HepG2 (cell line): ENCODE data around the gene ITPK1. TPM values are rescaled to one million over a fixed set of nuclear protein-coding genes. Genes with fewer than 3 reads are reported as not detected.

Experiments used
- GLI4 ChIP-seq: sonication (generic); formaldehyde crosslinking; IDR thresholded peaks from 2 replicates; pipeline ENCODE4 v1.5.1; 2020; ENCODE audit warnings: missing genetic modification reagents, mild to moderate bottlenecking, moderate library complexity, borderline replicate concordance
- HCFC1 ChIP-seq: fragments of 150-350 bp; IDR thresholded peaks from 2 replicates; pipeline ENCODE4 v1.6.1; 2014; ENCODE audit warnings: low read depth, low read length
- KDM3A ChIP-seq: IDR thresholded peaks from 2 replicates; pipeline ENCODE4 v1.6.1; 2018; ENCODE audit warnings: low read depth, missing compliant biosample characterization
- MTA1 ChIP-seq: sonication (generic); formaldehyde crosslinking; IDR thresholded peaks from 2 replicates; pipeline ENCODE4 v1.4.0; 2020; ENCODE audit warnings: missing genetic modification reagents, mild to moderate bottlenecking, borderline replicate concordance
- NFYB ChIP-seq: sonication (generic); formaldehyde crosslinking; IDR thresholded peaks from 2 replicates; pipeline ENCODE4 v1.4.0; 2020; ENCODE audit warnings: missing genetic modification reagents
- NONO ChIP-seq, 2 experiments: fragments of 450-650 bp in 1 of 2; sonication (generic) in 1 of 2; formaldehyde crosslinking in 1 of 2; IDR thresholded peaks in 1 of 2; conservative IDR thresholded peaks in 1 of 2; 2 replicates each; pipeline versions ENCODE4 v1.6.1 to v1.8.0; 2017 to 2022; ENCODE audit warnings: mild to moderate bottlenecking in 1 of 2, missing genetic modification reagents in 1 of 2, moderate library complexity in 1 of 2
- RBM22 ChIP-seq: fragments of 200-400 bp; formaldehyde crosslinking; optimal IDR thresholded peaks from 2 replicates; pipeline ENCODE3; 2017; ENCODE audit warnings: mild to moderate bottlenecking, low read length, moderate library complexity
- SSRP1 ChIP-seq: IDR thresholded peaks from 2 replicates; pipeline ENCODE4 v1.6.1; 2016; ENCODE audit warnings: control low read depth
- YY1 ChIP-seq: IDR thresholded peaks from 2 replicates; pipeline ENCODE4 v1.6.1; 2011; ENCODE audit warnings: low read length, low read depth, moderate library complexity, mild to moderate bottlenecking; ENCODE audit not compliant: insufficient read depth, insufficient replicate concordance
- ZBTB20 ChIP-seq: sonication (generic); formaldehyde crosslinking; IDR thresholded peaks from 2 replicates; pipeline ENCODE4 v1.8.1; 2023; ENCODE audit warnings: missing genetic modification reagents, low read depth, mild to moderate bottlenecking, borderline replicate concordance
- ZFAT ChIP-seq: sonication (generic); formaldehyde crosslinking; conservative IDR thresholded peaks from 2 replicates; pipeline ENCODE4 v1.8.1; 2023; ENCODE audit warnings: missing genetic modification reagents, inconsistent platforms
- ZNF496 ChIP-seq: sonication (generic); formaldehyde crosslinking; IDR thresholded peaks from 2 replicates; pipeline ENCODE4 v1.8.1; 2023; ENCODE audit warnings: mild to moderate bottlenecking, moderate library complexity, missing genetic modification reagents; ENCODE audit not compliant: insufficient replicate concordance
- ZNF672 ChIP-seq: sonication (generic); formaldehyde crosslinking; IDR thresholded peaks from 2 replicates; pipeline ENCODE4 v1.8.1; 2022; ENCODE audit warnings: missing genetic modification reagents
- polyA plus RNA-seq, 8 experiments: library from polyadenylated mRNA; depleted of rRNA in 3 of 8; stranded (reverse) in 7 of 8; unstranded in 1 of 8; fragments of >200 nt; fragmentation: Illumina TruSeq in 4 of 8; extraction: Trizol in 4 of 8; gene quantifications; 2 replicates each; pipeline versions ENCODE4 v1.2.1 to v1.2.3, GENCODE V29; 2011 to 2016; ENCODE audit warnings: low read depth in 4 of 8, missing spikeins in 1 of 8, mixed read lengths in 1 of 8; ENCODE audit not compliant: insufficient read depth in 1 of 8
- total RNA-seq, 5 experiments: library from RNA; depleted of rRNA; stranded (reverse); fragments of >200 nt; fragmentation: Illumina TruSeq; extraction: Trizol; gene quantifications; 2 replicates each; pipeline ENCODE4 v1.2.3, GENCODE V29; 2016; ENCODE audit warnings: low read depth in 1 of 5
- TF ChIP-seq, protein P1 (sequence below): sonication (generic); formaldehyde crosslinking; IDR thresholded peaks from 2 replicates; pipeline ENCODE4 v1.8.1; 2023; ENCODE audit warnings: missing genetic modification reagents, inconsistent platforms, borderline replicate concordance
- TF ChIP-seq, protein P2 (sequence below): sonication (generic); formaldehyde crosslinking; IDR thresholded peaks from 2 replicates; pipeline ENCODE4 v1.5.0; 2020; ENCODE audit warnings: missing genetic modification reagents
- TF ChIP-seq, protein P3 (sequence below): sonication (generic); formaldehyde crosslinking; IDR thresholded peaks from 2 replicates; pipeline ENCODE4 v1.4.0; 2020; ENCODE audit warnings: missing genetic modification reagents, mild to moderate bottlenecking, borderline replicate concordance
- TF ChIP-seq, protein P4 (sequence below): sonication (generic); formaldehyde crosslinking; IDR thresholded peaks from 2 replicates; pipeline ENCODE4 v1.5.1; 2020; ENCODE audit warnings: missing genetic modification reagents, mild to moderate bottlenecking, borderline replicate concordance
- TF ChIP-seq, protein P5 (sequence below): sonication (generic); formaldehyde crosslinking; conservative IDR thresholded peaks from 2 replicates; pipeline ENCODE4 v1.8.0; 2022; ENCODE audit warnings: missing genetic modification reagents

Gene ITPK1
- total and polyA plus RNA-seq, 2 of the 13 experiments (the other 11 are each of a cell fraction or from before 2014, with no cell fraction given) = 20.5 to 47.5 TPM

DNA sequence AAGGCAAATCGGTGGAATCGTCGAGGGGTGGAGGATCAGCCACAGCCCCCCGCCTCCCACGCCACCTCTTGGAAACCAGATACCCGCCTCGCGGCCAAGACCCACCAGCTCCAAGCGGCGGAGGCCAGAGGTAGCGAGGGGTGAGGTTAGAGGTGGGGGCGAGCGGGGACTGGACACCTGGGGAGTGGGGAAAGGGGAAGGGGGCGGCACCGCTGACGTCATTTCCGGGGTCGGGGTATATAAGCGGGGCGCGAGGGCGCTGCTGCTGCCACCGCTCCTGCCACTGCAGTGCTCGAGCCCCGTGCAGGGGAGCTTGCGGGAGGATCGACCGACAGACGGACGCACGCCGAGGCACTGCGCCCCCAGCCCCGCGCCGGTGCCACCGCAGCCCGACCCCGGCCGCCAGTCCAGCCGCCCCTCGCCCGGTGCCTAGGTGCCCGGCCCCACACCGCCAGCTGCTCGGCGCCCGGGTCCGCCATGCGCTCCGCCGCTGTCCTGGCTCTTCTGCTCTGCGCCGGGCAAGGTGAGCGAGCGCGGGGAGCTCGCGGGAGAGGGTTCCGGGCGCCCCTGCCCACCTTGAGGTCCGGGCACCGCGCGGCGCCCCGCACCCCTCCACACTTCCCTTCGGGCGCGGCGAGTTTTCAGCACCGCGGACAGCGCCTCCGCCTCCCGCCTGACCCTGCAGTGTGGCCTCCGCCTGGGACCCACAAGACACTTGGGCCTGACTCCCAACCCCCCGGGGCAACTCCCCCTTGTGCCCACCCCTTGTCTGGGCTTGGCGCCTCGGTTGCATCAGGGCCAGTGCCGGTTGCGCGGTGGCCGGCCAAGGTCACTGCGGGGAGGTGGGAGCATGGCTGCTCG lies 192.6 kb downstream of the ITPK1 start, which contains the start of gene CHGA (continued):
- TF ChIP-seq GLI4 (CRISPR knock-in tag) (peak; percentile 70; the same call in 1 of the 2 replicates), KDM3A (CRISPR knock-in tag) (peak; percentile 79; the same call in 1 of the 2 replicates), YY1 (no peak), ZNF672 (CRISPR knock-in tag) (no peak), HCFC1 (no peak), SSRP1 (no peak), ZBTB20 (CRISPR knock-in tag) (peak; percentile 92; the same call in 1 of the 2 replicates), MTA1 (CRISPR knock-in tag) (0 out of 2 replicates have a peak, but pooled peaks have one; percentile 37), ZFAT (CRISPR knock-in tag) (0 out of 2 replicates have a peak, but pooled peaks have one; percentile 67), RBM22 (no peak), NONO (IDR thresholded peaks at IDR 0.05) (no peak), NONO (CRISPR knock-in tag; conservative IDR thresholded peaks at IDR 0.05) (0 out of 2 replicates have a peak, but pooled peaks have one; percentile 50), NFYB (0 out of 2 replicates have a peak, but pooled peaks have one; percentile 12), ZNF496 (no peak)
- TF ChIP-seq, protein P1, sequence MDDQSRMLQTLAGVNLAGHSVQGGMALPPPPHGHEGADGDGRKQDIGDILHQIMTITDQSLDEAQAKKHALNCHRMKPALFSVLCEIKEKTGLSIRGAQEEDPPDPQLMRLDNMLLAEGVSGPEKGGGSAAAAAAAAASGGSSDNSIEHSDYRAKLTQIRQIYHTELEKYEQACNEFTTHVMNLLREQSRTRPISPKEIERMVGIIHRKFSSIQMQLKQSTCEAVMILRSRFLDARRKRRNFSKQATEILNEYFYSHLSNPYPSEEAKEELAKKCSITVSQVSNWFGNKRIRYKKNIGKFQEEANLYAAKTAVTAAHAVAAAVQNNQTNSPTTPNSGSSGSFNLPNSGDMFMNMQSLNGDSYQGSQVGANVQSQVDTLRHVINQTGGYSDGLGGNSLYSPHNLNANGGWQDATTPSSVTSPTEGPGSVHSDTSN (CRISPR knock-in tag) = peak; percentile 94; the same call in 1 of the 2 replicates
- TF ChIP-seq, protein P2, sequence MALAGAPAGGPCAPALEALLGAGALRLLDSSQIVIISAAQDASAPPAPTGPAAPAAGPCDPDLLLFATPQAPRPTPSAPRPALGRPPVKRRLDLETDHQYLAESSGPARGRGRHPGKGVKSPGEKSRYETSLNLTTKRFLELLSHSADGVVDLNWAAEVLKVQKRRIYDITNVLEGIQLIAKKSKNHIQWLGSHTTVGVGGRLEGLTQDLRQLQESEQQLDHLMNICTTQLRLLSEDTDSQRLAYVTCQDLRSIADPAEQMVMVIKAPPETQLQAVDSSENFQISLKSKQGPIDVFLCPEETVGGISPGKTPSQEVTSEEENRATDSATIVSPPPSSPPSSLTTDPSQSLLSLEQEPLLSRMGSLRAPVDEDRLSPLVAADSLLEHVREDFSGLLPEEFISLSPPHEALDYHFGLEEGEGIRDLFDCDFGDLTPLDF (CRISPR knock-in tag) = peak; percentile 76
- TF ChIP-seq, protein P3, sequence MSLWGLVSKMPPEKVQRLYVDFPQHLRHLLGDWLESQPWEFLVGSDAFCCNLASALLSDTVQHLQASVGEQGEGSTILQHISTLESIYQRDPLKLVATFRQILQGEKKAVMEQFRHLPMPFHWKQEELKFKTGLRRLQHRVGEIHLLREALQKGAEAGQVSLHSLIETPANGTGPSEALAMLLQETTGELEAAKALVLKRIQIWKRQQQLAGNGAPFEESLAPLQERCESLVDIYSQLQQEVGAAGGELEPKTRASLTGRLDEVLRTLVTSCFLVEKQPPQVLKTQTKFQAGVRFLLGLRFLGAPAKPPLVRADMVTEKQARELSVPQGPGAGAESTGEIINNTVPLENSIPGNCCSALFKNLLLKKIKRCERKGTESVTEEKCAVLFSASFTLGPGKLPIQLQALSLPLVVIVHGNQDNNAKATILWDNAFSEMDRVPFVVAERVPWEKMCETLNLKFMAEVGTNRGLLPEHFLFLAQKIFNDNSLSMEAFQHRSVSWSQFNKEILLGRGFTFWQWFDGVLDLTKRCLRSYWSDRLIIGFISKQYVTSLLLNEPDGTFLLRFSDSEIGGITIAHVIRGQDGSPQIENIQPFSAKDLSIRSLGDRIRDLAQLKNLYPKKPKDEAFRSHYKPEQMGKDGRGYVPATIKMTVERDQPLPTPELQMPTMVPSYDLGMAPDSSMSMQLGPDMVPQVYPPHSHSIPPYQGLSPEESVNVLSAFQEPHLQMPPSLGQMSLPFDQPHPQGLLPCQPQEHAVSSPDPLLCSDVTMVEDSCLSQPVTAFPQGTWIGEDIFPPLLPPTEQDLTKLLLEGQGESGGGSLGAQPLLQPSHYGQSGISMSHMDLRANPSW (CRISPR knock-in tag) = no peak
- TF ChIP-seq, protein P4, sequence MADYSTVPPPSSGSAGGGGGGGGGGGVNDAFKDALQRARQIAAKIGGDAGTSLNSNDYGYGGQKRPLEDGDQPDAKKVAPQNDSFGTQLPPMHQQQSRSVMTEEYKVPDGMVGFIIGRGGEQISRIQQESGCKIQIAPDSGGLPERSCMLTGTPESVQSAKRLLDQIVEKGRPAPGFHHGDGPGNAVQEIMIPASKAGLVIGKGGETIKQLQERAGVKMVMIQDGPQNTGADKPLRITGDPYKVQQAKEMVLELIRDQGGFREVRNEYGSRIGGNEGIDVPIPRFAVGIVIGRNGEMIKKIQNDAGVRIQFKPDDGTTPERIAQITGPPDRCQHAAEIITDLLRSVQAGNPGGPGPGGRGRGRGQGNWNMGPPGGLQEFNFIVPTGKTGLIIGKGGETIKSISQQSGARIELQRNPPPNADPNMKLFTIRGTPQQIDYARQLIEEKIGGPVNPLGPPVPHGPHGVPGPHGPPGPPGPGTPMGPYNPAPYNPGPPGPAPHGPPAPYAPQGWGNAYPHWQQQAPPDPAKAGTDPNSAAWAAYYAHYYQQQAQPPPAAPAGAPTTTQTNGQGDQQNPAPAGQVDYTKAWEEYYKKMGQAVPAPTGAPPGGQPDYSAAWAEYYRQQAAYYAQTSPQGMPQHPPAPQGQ (CRISPR knock-in tag) = no peak
- TF ChIP-seq, protein P5, sequence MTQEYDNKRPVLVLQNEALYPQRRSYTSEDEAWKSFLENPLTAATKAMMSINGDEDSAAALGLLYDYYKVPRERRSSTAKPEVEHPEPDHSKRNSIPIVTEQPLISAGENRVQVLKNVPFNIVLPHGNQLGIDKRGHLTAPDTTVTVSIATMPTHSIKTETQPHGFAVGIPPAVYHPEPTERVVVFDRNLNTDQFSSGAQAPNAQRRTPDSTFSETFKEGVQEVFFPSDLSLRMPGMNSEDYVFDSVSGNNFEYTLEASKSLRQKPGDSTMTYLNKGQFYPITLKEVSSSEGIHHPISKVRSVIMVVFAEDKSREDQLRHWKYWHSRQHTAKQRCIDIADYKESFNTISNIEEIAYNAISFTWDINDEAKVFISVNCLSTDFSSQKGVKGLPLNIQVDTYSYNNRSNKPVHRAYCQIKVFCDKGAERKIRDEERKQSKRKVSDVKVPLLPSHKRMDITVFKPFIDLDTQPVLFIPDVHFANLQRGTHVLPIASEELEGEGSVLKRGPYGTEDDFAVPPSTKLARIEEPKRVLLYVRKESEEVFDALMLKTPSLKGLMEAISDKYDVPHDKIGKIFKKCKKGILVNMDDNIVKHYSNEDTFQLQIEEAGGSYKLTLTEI (CRISPR knock-in tag) = no peak
